Measurements from ENCODE around the gene C5orf24.

Gene C5orf24

DNA sequence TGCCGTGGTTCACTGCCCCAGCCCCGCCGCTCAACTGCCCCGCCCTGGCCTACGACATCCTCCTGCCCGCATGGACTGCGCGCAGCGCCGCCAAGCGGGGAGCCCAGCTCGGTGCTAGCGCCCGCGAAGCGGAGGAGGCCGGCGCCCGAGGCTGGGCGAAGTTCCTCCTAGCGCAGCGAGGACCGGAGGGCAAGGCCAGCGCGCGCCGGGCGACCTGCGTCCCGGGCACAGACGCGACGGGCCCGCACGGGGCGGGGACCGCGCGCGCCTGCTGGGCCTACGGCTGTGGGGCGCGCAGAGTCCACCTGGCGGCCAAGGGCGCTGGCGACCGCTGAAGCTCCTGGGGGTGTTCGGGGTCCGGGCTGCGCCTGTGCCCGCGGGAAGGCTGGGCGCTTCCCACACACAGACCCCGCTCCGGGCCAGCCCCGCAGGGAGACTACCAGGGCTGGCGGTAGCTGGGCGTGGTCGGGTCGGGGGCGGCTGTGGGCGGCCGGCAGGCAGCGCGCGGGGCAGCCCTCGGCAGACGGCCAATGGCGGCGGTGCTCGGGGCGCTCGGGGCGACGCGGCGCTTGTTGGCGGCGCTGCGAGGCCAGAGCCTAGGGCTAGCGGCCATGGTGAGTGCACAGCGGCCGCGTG, 59.0 kb downstream of the C5orf24 start, which contains the start of gene PCBD2 (continued):
- TF ChIP-seq, protein P1, sequence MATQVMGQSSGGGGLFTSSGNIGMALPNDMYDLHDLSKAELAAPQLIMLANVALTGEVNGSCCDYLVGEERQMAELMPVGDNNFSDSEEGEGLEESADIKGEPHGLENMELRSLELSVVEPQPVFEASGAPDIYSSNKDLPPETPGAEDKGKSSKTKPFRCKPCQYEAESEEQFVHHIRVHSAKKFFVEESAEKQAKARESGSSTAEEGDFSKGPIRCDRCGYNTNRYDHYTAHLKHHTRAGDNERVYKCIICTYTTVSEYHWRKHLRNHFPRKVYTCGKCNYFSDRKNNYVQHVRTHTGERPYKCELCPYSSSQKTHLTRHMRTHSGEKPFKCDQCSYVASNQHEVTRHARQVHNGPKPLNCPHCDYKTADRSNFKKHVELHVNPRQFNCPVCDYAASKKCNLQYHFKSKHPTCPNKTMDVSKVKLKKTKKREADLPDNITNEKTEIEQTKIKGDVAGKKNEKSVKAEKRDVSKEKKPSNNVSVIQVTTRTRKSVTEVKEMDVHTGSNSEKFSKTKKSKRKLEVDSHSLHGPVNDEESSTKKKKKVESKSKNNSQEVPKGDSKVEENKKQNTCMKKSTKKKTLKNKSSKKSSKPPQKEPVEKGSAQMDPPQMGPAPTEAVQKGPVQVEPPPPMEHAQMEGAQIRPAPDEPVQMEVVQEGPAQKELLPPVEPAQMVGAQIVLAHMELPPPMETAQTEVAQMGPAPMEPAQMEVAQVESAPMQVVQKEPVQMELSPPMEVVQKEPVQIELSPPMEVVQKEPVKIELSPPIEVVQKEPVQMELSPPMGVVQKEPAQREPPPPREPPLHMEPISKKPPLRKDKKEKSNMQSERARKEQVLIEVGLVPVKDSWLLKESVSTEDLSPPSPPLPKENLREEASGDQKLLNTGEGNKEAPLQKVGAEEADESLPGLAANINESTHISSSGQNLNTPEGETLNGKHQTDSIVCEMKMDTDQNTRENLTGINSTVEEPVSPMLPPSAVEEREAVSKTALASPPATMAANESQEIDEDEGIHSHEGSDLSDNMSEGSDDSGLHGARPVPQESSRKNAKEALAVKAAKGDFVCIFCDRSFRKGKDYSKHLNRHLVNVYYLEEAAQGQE (tag by site-specific recombination; IDR thresholded peaks at IDR 0.05), result 0 out of 2 replicates have a peak, but pooled peaks have one; percentile 20
- TF ChIP-seq ZIC2 (tag by site-specific recombination; IDR thresholded peaks at IDR 0.05) (peak; percentile 42), SP2 (tag by site-specific recombination; IDR thresholded peaks at IDR 0.05) (0 out of 2 replicates have a peak, but pooled peaks have one; percentile 28)

DNA sequence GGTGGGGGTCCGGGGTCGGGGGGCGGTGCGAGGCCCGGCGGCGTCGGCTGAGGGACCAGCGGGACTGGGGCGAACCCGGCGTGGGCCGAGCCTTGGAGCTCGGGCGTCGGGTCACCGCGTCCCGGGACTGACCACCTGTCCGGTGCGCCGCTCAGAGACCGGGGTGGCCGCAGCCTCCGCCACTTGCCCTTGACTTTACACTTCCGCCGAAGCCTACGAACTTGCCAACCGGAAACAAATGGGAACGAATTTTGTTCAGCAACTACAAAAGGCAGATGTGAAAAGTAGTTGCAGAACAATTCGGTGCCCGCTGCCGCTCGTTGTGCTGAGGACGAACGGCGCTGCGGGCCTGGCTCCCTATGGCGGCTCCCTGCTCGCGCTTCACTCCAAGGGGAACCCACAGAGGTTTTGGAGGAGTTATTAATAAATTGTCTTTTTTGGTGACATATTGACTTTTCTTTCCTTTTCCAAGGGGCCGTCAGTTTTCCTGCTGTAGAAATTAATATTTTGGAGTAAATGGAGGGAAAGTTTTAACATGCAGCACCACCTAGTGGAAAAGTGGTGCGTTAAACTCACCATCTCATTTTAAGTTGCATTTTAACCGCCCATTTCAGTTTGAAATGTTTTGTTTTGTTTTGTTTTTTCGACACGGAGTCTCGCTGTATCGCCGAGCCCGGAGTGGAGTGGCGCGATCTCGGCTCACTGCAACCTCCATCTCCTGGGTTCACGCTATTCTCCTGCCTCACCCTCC, 59.7 kb downstream of the C5orf24 start:
- Histone ChIP-seq H3K9me3 (ENCODE audit: control insufficient read depth, insufficient read depth, low read depth, low read length) (no peaks in the 10 kb centered on the region), H3K36me3 (ENCODE audit: control insufficient read depth in 2 of 2, insufficient read depth in 1 of 2, low read length in 2 of 2) (peaks cover 0 to 18% of the 10 kb centered on the region in 2 experiments; a peak in 2 of 3 replicates), H3K4me1 (ENCODE audit: control insufficient read depth, insufficient read depth, low read length) (no peaks in the 10 kb centered on the region), H3K4me3 (ENCODE audit: low read depth, low read length) (peak overlapping the region; percentile 83), H3K27ac (ENCODE audit: extremely low read depth, low read depth, low read length) (peak overlapping the region; percentile 96)
- POLR2A ChIA-PET, result interaction anchor here (0.7 to 2.3 kb wide), 9 partner anchors 31 to 314 kb away, joined by 3 to 17 read pairs (median 6); partner anchors contain the start of genes C5orf24, CAMLG and TXNDC15
- CTCF ChIA-PET, result interaction anchor here (0.6 to 1.8 kb wide), 17 partner anchors 10 to 382 kb away, joined by 3 to 10 read pairs (median 3); partner anchors contain the start of genes C5orf24 and DDX46
- TF ChIP-seq ZNF677 (tag by site-specific recombination; IDR thresholded peaks at IDR 0.05), result no peak
- TF ChIP-seq ZFHX2 (tag by site-specific recombination; conservative IDR thresholded peaks at IDR 0.05), result peak; percentile 51; the same call in 1 of the 2 replicates
- peak; percentile 78 for TF ChIP-seq ZNF366 (tag by site-specific recombination; conservative IDR thresholded peaks at IDR 0.05)
- 0 out of 2 replicates have a peak, but pooled peaks have one; percentile 32 for TF ChIP-seq ZNF391 (tag by site-specific recombination; IDR thresholded peaks at IDR 0.05; ENCODE audit: borderline replicate concordance, low read depth)
- peak; percentile 53 for TF ChIP-seq SP7 (tag by site-specific recombination; IDR thresholded peaks at IDR 0.05)
- TF ChIP-seq ZNF561 (tag by site-specific recombination; IDR thresholded peaks at IDR 0.05; ENCODE audit: borderline replicate concordance), result 0 out of 2 replicates have a peak, but pooled peaks have one; percentile 48
- peak; percentile 31; the same call in 1 of the 2 replicates for TF ChIP-seq ZNF394 (tag by site-specific recombination; IDR thresholded peaks at IDR 0.05; ENCODE audit: borderline replicate concordance)
- no peak for TF ChIP-seq ZNF423 (tag by site-specific recombination; IDR thresholded peaks at IDR 0.05)
- TF ChIP-seq TRIM28 (IDR thresholded peaks at IDR 0.05; ENCODE audit: borderline replicate concordance, low read length), result no peak
- TF ChIP-seq, protein P2, sequence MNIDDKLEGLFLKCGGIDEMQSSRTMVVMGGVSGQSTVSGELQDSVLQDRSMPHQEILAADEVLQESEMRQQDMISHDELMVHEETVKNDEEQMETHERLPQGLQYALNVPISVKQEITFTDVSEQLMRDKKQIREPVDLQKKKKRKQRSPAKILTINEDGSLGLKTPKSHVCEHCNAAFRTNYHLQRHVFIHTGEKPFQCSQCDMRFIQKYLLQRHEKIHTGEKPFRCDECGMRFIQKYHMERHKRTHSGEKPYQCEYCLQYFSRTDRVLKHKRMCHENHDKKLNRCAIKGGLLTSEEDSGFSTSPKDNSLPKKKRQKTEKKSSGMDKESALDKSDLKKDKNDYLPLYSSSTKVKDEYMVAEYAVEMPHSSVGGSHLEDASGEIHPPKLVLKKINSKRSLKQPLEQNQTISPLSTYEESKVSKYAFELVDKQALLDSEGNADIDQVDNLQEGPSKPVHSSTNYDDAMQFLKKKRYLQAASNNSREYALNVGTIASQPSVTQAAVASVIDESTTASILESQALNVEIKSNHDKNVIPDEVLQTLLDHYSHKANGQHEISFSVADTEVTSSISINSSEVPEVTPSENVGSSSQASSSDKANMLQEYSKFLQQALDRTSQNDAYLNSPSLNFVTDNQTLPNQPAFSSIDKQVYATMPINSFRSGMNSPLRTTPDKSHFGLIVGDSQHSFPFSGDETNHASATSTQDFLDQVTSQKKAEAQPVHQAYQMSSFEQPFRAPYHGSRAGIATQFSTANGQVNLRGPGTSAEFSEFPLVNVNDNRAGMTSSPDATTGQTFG (tag by site-specific recombination; IDR thresholded peaks at IDR 0.05; ENCODE audit: borderline replicate concordance), result no peak
- no peak for TF ChIP-seq ZNF354C (tag by site-specific recombination; IDR thresholded peaks at IDR 0.05; ENCODE audit: borderline replicate concordance, low read depth)
- TF ChIP-seq, protein P3, sequence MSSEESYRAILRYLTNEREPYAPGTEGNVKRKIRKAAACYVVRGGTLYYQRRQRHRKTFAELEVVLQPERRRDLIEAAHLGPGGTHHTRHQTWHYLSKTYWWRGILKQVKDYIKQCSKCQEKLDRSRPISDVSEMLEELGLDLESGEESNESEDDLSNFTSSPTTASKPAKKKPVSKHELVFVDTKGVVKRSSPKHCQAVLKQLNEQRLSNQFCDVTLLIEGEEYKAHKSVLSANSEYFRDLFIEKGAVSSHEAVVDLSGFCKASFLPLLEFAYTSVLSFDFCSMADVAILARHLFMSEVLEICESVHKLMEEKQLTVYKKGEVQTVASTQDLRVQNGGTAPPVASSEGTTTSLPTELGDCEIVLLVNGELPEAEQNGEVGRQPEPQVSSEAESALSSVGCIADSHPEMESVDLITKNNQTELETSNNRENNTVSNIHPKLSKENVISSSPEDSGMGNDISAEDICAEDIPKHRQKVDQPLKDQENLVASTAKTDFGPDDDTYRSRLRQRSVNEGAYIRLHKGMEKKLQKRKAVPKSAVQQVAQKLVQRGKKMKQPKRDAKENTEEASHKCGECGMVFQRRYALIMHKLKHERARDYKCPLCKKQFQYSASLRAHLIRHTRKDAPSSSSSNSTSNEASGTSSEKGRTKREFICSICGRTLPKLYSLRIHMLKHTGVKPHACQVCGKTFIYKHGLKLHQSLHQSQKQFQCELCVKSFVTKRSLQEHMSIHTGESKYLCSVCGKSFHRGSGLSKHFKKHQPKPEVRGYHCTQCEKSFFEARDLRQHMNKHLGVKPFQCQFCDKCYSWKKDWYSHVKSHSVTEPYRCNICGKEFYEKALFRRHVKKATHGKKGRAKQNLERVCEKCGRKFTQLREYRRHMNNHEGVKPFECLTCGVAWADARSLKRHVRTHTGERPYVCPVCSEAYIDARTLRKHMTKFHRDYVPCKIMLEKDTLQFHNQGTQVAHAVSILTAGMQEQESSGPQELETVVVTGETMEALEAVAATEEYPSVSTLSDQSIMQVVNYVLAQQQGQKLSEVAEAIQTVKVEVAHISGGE (tag by site-specific recombination; conservative IDR thresholded peaks at IDR 0.05; ENCODE audit: low read depth), result peak; percentile 78
- TF ChIP-seq ZEB2 (tag by site-specific recombination; IDR thresholded peaks at IDR 0.05), result peak; percentile 83
- TF ChIP-seq, protein P4, sequence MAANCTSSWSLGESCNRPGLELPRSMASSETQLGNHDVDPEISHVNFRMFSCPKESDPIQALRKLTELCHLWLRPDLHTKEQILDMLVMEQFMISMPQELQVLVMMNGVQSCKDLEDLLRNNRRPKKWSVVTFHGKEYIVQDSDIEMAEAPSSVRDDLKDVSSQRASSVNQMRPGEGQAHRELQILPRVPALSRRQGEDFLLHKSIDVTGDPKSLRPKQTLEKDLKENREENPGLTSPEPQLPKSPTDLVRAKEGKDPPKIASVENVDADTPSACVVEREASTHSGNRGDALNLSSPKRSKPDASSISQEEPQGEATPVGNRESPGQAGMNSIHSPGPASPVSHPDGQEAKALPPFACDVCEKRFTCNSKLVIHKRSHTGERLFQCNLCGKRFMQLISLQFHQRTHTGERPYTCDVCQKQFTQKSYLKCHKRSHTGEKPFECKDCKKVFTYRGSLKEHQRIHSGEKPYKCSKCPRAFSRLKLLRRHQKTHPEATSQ (tag by site-specific recombination; IDR thresholded peaks at IDR 0.05), result 0 out of 2 replicates have a peak, but pooled peaks have one; percentile 28
- TF ChIP-seq ZNF23 (tag by site-specific recombination; IDR thresholded peaks at IDR 0.05; ENCODE audit: borderline replicate concordance), result no peak
- peak; percentile 83 for TF ChIP-seq PRDM1 (tag by site-specific recombination; IDR thresholded peaks at IDR 0.05)
- 0 out of 2 replicates have a peak, but pooled peaks have one; percentile 31 for TF ChIP-seq ZNF610 (tag by site-specific recombination; IDR thresholded peaks at IDR 0.05; ENCODE audit: borderline replicate concordance)
- peak; percentile 92 for TF ChIP-seq ZNF335 (tag by site-specific recombination; conservative IDR thresholded peaks at IDR 0.05)
- peak; percentile 81 for TF ChIP-seq ZNF664 (tag by site-specific recombination; IDR thresholded peaks at IDR 0.05)
